ENCODE measurements around the gene NDUFAF4. TPM values are rescaled to one million over a fixed set of nuclear protein-coding genes. Genes with fewer than 3 reads are reported as not detected.

Gene NDUFAF4
- total RNA-seq: 10 to 100 TPM in 2 of 5 donors, 1 to 10 TPM in 3; 2.9 to 11.2 (median 5.5) TPM
- 10 to 100 TPM; 20.9 to 30.1 (median 25.6) TPM for polyA plus RNA-seq
- long read RNA-seq, donor 1, transcript NDUFAF4-201 (3 exons, 2,399 nt): major isoform, 11 of 12 reads
- long read RNA-seq, donor 1, partial matches to known transcripts: 0 of 12 reads
- long read RNA-seq, donor 1, other reads (novel, unspliced or antisense): 0 of 12 reads
- long read RNA-seq, donor 2, transcript NDUFAF4-201 (3 exons, 2,399 nt): major isoform, 12 of 14 reads
- long read RNA-seq, donor 2, partial matches to known transcripts: 0 of 14 reads
- long read RNA-seq, donor 2, other reads (novel, unspliced or antisense): 0 of 14 reads
- long read RNA-seq, donor 3, transcript NDUFAF4-201 (3 exons, 2,399 nt): major isoform, 13 of 16 reads
- long read RNA-seq, donor 3, partial matches to known transcripts: 0 of 16 reads
- long read RNA-seq, donor 3, other reads (novel, unspliced or antisense): 0 of 16 reads
- long read RNA-seq, donor 4, partial matches to known transcripts: 0 of 2 reads
- long read RNA-seq, donor 4, other reads (novel, unspliced or antisense): 0 of 2 reads
- long read RNA-seq, donor 5, transcript NDUFAF4-201 (3 exons, 2,399 nt): major isoform, 21 of 21 reads
- long read RNA-seq, donor 5, partial matches to known transcripts: 0 of 21 reads
- long read RNA-seq, donor 5, other reads (novel, unspliced or antisense): 0 of 21 reads
- long read RNA-seq, donor 6, transcript NDUFAF4-201 (3 exons, 2,399 nt): major isoform, 29 of 31 reads
- long read RNA-seq, donor 6, partial matches to known transcripts: 0 of 31 reads
- long read RNA-seq, donor 6, other reads (novel, unspliced or antisense): 0 of 31 reads
- long read RNA-seq, donor 7, transcript NDUFAF4-201 (3 exons, 2,399 nt): major isoform, 13 of 15 reads
- long read RNA-seq, donor 7, partial matches to known transcripts: 0 of 15 reads
- long read RNA-seq, donor 7, other reads (novel, unspliced or antisense): 0 of 15 reads
- long read RNA-seq, donor 8, transcript NDUFAF4-201 (3 exons, 2,399 nt): major isoform, 19 of 20 reads
- long read RNA-seq, donor 8, partial matches to known transcripts: 0 of 20 reads
- long read RNA-seq, donor 8, other reads (novel, unspliced or antisense): 0 of 20 reads
- long read RNA-seq, donor 9, transcript NDUFAF4-201 (3 exons, 2,399 nt): major isoform, 17 of 21 reads
- long read RNA-seq, donor 9, partial matches to known transcripts: 0 of 21 reads
- long read RNA-seq, donor 9, other reads (novel, unspliced or antisense): 0 of 21 reads
- long read RNA-seq, donor 10, transcript NDUFAF4-201 (3 exons, 2,399 nt): major isoform, 8 of 9 reads
- long read RNA-seq, donor 10, partial matches to known transcripts: 0 of 9 reads
- long read RNA-seq, donor 10, other reads (novel, unspliced or antisense): 0 of 9 reads

DNA sequence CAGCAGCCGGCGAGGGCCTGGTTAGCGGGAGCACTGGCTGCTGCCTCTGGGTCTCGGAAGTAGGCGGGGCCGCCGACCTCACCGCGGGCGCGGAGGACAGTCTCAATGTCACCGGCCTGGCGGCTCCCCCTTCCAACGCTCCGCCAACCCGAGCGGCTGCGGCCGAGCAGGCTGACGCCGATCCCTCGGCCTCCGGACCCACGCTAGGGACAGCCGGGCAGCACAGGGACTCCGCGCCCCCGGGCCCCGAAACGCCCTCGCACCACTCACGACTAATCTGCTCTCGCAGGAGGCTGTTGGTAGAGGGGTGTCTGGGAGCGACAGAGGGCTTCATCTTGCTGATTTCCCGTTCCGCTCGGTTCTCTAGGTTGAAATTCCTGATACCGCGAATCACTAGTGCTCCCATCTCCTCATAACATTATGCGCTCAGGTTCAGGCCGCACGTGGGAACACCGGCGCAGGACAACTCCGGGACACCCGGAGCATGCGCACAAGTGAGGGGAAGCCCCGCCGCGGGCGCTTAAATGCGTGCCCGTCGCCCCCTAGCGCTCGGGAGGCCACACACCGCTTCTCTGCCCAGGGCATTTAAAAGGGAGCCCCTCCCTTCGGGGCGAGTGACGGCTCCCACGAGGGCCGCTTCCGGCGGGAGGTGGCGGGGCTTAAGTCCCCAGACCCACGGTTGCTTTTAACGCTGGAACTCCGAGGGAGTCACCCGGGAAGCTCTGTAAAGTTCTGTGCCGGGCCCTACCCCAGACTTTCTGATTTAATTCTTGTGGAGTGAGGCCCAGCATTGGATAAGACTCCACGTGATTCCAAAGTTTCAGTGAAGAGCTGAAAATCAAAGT, at the start of gene NDUFAF4:
NDUFAF4 (minus strand) TSS at position 496 of the 845 bp plus-strand sequence; CDS start at position 406, 90 bp downstream.
- Histone ChIP-seq H3K27me3 (no peaks in the 10 kb centered on the region), H3K27ac (peak within 1 kb of the TSS; percentile 90 to 97 (median 92)), H3K4me3 (peak within 1 kb of the TSS; percentile 79 to 97 (median 86)), H3K9me3 (no peaks in the 10 kb centered on the region), H3K36me3 (peaks cover 16 to 35% (median 31%) of the 10 kb centered on the region in 4 donors), H3K4me1 (peaks cover 0 to 46% (median 29%) of the 10 kb centered on the region in 4 donors)
- DNase-seq: peak; percentile 98
- TF ChIP-seq, protein P1, sequence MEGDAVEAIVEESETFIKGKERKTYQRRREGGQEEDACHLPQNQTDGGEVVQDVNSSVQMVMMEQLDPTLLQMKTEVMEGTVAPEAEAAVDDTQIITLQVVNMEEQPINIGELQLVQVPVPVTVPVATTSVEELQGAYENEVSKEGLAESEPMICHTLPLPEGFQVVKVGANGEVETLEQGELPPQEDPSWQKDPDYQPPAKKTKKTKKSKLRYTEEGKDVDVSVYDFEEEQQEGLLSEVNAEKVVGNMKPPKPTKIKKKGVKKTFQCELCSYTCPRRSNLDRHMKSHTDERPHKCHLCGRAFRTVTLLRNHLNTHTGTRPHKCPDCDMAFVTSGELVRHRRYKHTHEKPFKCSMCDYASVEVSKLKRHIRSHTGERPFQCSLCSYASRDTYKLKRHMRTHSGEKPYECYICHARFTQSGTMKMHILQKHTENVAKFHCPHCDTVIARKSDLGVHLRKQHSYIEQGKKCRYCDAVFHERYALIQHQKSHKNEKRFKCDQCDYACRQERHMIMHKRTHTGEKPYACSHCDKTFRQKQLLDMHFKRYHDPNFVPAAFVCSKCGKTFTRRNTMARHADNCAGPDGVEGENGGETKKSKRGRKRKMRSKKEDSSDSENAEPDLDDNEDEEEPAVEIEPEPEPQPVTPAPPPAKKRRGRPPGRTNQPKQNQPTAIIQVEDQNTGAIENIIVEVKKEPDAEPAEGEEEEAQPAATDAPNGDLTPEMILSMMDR (IDR thresholded peaks at IDR 0.05): peak in 6 of 7 experiments; percentile 55 to 95 (median 90)
- TF ChIP-seq EP300 (IDR thresholded peaks at IDR 0.05) (no peak), POLR2A (IDR thresholded peaks at IDR 0.05) (peak in 1 of 4 donors; percentile 3), POLR2AphosphoS5 (IDR thresholded peaks at IDR 0.05) (peak; percentile 49 to 83 (median 76))
- WGBS, 5 donors: 0 to 1% (median 1%) methylated on average over 29 to 71 of the region's 71 CpGs
- intact Hi-C loops (cut with DNase I; ENCODE audit: low total_unique reads): no loop called here

DNA sequence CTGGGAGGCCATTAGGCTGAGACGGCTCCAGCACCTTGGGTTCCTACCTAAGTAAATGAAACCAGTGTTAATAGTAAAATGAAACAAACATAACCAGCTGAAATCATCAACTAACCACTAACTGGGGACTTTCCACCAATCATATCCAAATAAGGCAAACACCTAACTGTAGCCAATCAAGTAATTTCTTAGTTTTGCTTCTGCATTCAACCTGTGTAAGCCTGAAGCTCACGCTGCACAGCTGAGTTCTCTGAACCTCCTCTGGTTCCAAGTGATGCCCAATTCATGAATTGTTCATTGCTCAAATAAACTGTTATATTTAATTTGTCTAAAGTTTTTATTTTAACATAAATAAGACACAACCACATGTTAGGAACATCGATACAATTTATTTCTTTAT, 49.4 kb upstream of the NDUFAF4 start:
- Histone ChIP-seq H3K36me3 (no peaks in the 10 kb centered on the region), H3K4me3 (no peak overlapping the region), H3K27me3 (no peaks in the 10 kb centered on the region), H3K27ac (no peak overlapping the region), H3K4me1 (no peaks in the 10 kb centered on the region), H3K9me3 (no peaks in the 10 kb centered on the region)
- DNase-seq: no peak
- 62 to 77% (median 67%) methylated on average over 3 of the region's 3 CpGs for WGBS, 5 donors
- no peak for TF ChIP-seq EP300 (IDR thresholded peaks at IDR 0.05)
- TF ChIP-seq, protein P1 (IDR thresholded peaks at IDR 0.05): no peak
- TF ChIP-seq POLR2A (IDR thresholded peaks at IDR 0.05): no peak
- no peak for TF ChIP-seq POLR2AphosphoS5 (IDR thresholded peaks at IDR 0.05)
- intact Hi-C loops (cut with DNase I; ENCODE audit: low total_unique reads): no loop called here

DNA sequence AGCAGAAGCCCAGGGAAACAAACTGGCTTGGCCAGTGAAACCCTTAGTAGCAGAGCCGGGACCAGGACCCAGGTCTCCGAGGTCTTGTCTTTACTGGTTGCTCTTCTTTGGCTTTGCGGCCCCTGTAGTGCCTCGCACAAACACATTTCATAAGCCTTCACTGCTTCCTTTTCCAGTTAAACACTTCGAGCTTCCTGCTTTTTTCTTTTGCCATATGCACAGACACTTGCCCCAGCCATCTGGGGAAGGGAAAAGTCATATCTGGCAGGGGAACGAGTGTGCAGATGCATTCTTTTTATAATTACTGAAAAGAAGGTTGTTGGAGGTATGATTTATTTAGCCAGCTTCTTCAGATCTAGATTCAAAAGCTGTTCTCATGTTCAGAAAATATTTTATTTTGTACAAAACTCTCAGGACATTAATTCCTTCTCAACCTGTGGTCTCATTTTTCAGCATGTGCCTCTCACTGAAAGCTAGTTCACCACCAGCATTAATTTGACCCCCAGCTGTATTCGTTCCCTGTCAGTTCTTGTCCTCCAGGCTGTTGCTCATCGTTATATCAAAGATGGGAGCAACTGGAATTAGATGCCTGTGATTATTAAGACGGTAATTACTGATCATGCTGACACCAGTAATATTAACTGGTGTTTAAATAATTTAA, 46.0 kb upstream of the NDUFAF4 start:
- no peak for TF ChIP-seq EP300 (IDR thresholded peaks at IDR 0.05)
- TF ChIP-seq, protein P1 (IDR thresholded peaks at IDR 0.05): no peak
- TF ChIP-seq POLR2AphosphoS5 (IDR thresholded peaks at IDR 0.05): no peak
- TF ChIP-seq POLR2A (IDR thresholded peaks at IDR 0.05): no peak
- WGBS, 5 donors: 76 to 83% (median 79%) methylated on average over 9 of the region's 9 CpGs
- H3K27ac ChIP-seq: no peak overlapping the region
- DNase-seq: no peak
- no peaks in the 10 kb centered on the region for H3K9me3 ChIP-seq
- intact Hi-C loops (cut with DNase I; ENCODE audit: low total_unique reads): no loop called here
- H3K4me3 ChIP-seq: no peak overlapping the region
- no peaks in the 10 kb centered on the region for H3K27me3 ChIP-seq
- H3K36me3 ChIP-seq: no peaks in the 10 kb centered on the region
- no peaks in the 10 kb centered on the region for H3K4me1 ChIP-seq

Data from stomach (tissue), 19 donors.